Left lung (tissue), 10 donors: ENCODE results near the gene GLS. TPM values are rescaled to one million over a fixed set of nuclear protein-coding genes. Genes with fewer than 3 reads are reported as not detected.

Experiments used
- ATAC-seq: fragments of 200-7000 bp; cut with Tn5 transposase; one replicate; pipeline ENCODE4 v1.9.1; 2020; ENCODE audit warnings: moderate library complexity
- DNase-seq, 4 donors: peaks; one replicate each; pipeline ENCODE4 v3.0.0-alpha.2; 2013 to 2020
- H3K27ac ChIP-seq, 2 donors: fragments of 200-600 bp; sonication (generic) in 1 of 2; one replicate each; pipeline versions ENCODE4 v1.5.0 to v1.8.0; 2020 to 2021
- H3K27me3 ChIP-seq, 2 donors: fragments of 200-600 bp; sonication (generic) in 1 of 2; one replicate each; pipeline versions ENCODE4 v1.5.0 to v1.8.0; 2020 to 2021
- H3K36me3 ChIP-seq, 2 donors: fragments of 200-600 bp; sonication (generic) in 1 of 2; one replicate each; pipeline versions ENCODE4 v1.5.0 to v1.8.0; 2020 to 2021
- H3K4me1 ChIP-seq, 2 donors: fragments of 200-600 bp; one replicate each; pipeline ENCODE4 v1.8.0; 2021
- H3K4me3 ChIP-seq, 2 donors: fragments of 200-600 bp; sonication (generic) in 1 of 2; one replicate each; pipeline versions ENCODE4 v1.5.0 to v1.8.0; 2020 to 2021; ENCODE audit warnings: mild to moderate bottlenecking in 1 of 2
- H3K9me3 ChIP-seq, 2 donors: fragments of 200-600 bp; sonication (generic) in 1 of 2; one replicate each; pipeline versions ENCODE4 v1.5.0 to v1.8.0; 2020 to 2021
- intact Hi-C, 2 donors: fragments of 100-400 bp; cut with DNase I; formaldehyde crosslinking; loops; one replicate each; pipeline versions ENCODE4 v1.11.2 to v1.14.2; 2022
- polyA plus RNA-seq, 6 donors: library from polyadenylated mRNA; unstranded; fragments of 120-200 nt; gene quantifications; one replicate each; pipeline ENCODE4 v1.2.1, GENCODE V29; 2013; ENCODE audit not compliant: insufficient read length in 6 of 6
- total RNA-seq, 2 donors: library from RNA; stranded (reverse); fragmentation: NEBNext Ultra II Directional; extraction: Animal tissue kit (Norgen Biotek cat#: 25700); gene quantifications; one replicate each; pipeline ENCODE4 v1.2.1, GENCODE V29; 2021
- TF ChIP-seq, protein P1 (sequence below), 2 donors: fragments of 200-600 bp; sonication (generic) in 1 of 2; IDR thresholded peaks; one replicate each; pipeline versions ENCODE4 v1.5.0 to v1.8.0; 2021; ENCODE audit warnings: antibody characterized with exemption in 2 of 2
- donor health status: DM: no; HTN: yes; CAD: no.
- donor health status: DM: no; HTN: no; CAD: no.

The GLS gene
- total and polyA plus RNA-seq, 8 donors = 114 to 346 (median 123) TPM

DNA sequence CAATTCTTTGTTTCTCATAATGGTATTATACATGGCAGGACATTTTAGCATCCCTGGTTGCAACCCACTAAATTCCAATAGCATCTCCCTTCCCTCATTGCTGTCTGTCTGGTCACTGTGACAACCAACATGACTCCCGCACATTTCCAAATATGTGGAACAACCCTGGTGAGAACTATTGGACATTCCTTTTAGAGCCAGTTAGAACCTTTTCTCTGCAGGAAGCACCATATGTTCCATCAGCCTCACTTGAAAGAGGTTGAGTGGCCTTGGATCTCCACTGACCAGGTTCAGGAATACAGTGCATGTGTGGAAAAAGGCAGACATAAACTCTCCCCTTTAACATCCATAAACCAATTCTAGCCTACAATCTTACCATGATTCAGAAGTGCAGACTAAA, 25.9 kb upstream of the GLS start:
- H3K36me3 ChIP-seq = no peaks in the 10 kb centered on the region
- H3K4me3 ChIP-seq = no peak overlapping the region
- intact Hi-C loops = no loop called here
- H3K9me3 ChIP-seq = no peaks in the 10 kb centered on the region
- H3K27me3 ChIP-seq = no peaks in the 10 kb centered on the region
- no peak overlapping the region for H3K27ac ChIP-seq
- ATAC-seq = no peak
- H3K4me1 ChIP-seq = peaks cover 0 to 9% of the 10 kb centered on the region in 2 donors
- TF ChIP-seq, protein P1, sequence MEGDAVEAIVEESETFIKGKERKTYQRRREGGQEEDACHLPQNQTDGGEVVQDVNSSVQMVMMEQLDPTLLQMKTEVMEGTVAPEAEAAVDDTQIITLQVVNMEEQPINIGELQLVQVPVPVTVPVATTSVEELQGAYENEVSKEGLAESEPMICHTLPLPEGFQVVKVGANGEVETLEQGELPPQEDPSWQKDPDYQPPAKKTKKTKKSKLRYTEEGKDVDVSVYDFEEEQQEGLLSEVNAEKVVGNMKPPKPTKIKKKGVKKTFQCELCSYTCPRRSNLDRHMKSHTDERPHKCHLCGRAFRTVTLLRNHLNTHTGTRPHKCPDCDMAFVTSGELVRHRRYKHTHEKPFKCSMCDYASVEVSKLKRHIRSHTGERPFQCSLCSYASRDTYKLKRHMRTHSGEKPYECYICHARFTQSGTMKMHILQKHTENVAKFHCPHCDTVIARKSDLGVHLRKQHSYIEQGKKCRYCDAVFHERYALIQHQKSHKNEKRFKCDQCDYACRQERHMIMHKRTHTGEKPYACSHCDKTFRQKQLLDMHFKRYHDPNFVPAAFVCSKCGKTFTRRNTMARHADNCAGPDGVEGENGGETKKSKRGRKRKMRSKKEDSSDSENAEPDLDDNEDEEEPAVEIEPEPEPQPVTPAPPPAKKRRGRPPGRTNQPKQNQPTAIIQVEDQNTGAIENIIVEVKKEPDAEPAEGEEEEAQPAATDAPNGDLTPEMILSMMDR (IDR thresholded peaks at IDR 0.05) = no peak
- DNase-seq = no peak

DNA sequence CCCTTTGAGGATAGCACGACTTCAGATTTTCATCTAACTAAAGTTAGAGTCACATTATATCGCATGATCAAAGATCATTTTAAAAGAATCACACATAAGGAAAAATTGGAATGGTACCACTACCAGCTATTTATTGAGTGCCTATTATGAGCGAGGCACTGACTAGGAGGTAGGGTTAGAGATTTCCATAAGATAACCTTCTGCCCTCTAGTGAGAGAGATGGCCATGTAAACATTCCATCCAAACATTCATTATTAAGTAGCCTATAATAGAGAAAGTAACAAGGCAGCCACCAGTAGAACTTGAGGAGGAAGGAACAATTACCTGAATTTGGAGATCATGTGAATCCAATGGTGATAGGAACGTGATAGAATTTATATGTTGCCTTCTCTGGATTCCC, 25.4 kb upstream of the GLS start:
- TF ChIP-seq, protein P1 (IDR thresholded peaks at IDR 0.05) = no peak
- Histone ChIP-seq H3K27ac (no peak overlapping the region), H3K36me3 (no peaks in the 10 kb centered on the region), H3K9me3 (no peaks in the 10 kb centered on the region), H3K4me3 (no peak overlapping the region), H3K4me1 (peaks cover 2 to 14% of the 10 kb centered on the region in 2 donors), H3K27me3 (no peaks in the 10 kb centered on the region)
- no peak for DNase-seq
- intact Hi-C loops = no loop called here
- ATAC-seq = no peak

DNA sequence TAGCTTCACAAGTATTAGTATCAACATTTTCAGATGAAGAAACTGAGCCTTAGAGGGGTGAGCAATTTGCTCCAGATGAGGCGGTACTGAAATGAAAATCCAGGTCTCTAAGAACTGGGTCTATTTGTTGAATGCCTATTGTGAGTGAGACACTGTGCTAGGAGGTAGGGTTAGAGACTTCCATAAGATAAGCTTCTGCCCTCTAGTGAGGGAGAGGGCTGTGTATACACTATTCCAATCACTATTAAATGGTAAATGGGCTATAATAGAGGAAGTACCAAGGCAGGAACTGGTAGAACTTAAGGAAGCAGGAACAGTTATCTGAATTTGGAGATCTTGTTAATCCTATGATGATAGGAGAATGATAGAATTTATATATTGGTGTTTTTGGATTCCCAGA, 23.6 kb upstream of the GLS start:
- intact Hi-C loops = no loop called here
- H3K4me3 ChIP-seq = no peak overlapping the region
- DNase-seq (no peak), ATAC-seq (no peak)
- H3K27ac ChIP-seq = no peak overlapping the region
- peaks cover 13 to 14% of the 10 kb centered on the region in 2 donors for H3K4me1 ChIP-seq
- no peaks in the 10 kb centered on the region for H3K9me3 ChIP-seq
- H3K36me3 ChIP-seq = no peaks in the 10 kb centered on the region
- H3K27me3 ChIP-seq = no peaks in the 10 kb centered on the region
- TF ChIP-seq, protein P1 (IDR thresholded peaks at IDR 0.05) = no peak

DNA sequence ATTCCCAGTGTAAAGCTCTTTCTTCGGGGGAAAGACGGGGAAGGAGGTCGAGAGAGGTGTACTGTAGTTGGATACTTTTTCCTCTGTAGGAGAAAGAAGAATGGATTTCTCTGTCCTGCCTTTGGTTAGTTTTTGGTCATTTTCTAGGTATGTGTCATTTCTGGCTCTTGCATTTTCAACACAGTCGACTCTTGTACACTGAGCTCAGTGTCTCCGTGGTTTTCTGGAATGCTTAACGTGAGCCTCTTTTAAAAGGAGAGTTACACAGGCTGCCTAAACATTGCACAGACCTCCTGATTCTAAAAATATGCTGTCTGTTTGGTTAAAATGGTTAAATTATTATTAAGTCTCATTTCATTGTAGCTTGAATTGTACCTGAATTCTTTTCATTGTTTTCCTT, 21.8 kb upstream of the GLS start:
- no peak for DNase-seq
- Histone ChIP-seq H3K4me3 (no peak overlapping the region), H3K9me3 (no peaks in the 10 kb centered on the region), H3K27ac (no peak overlapping the region), H3K27me3 (no peaks in the 10 kb centered on the region), H3K4me1 (peaks cover 14 to 16% of the 10 kb centered on the region in 2 donors), H3K36me3 (no peaks in the 10 kb centered on the region)
- TF ChIP-seq, protein P1 (IDR thresholded peaks at IDR 0.05) = no peak
- intact Hi-C loops = no loop called here
- ATAC-seq = peak; percentile 64

DNA sequence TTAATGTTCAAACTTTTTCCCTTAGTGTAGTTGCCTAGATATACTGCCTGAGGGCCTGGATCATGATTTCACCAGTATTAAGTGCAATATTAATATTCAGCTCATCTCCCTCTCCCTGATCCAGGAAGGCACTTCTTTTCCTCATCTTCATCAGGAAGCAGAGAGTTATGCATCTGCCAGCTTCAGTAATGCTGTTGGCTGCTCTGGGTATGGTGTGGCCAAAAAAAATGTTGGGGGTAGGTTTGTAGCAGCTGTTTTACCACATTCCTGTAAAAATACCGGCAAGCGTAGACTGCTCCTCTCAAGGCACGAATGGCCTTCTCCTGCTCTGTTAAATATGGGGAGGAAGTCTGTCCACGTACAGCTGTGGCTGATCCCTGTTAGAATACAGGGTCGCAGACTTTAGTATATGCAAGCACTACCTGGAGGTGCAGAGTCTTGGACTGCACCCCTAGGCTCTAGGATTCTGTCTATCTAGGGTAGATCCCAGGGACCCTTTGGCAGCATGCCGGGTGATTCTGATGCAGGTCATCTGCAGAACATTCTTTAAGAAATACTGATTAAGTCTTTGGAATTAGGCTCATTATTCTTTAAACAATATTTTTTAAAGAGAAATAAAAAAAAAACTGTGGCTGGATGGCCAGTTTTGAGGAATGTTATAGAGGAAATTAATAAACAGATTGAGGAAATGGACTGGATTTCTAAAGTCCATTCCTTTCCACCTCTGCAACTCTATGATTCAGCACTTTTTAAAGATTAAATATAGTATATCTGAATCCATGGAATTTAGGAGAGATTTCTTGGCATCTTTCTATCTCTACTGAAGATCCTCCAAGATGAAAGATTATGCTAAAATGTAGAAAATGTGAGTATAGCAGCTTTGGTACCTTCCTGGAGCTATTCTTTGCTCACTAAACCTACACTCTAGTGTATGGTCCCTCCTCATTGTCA, 21.0 kb upstream of the GLS start:
- no peaks in the 10 kb centered on the region for H3K27me3 ChIP-seq
- no peak for DNase-seq
- intact Hi-C loops = no loop called here
- no peak overlapping the region for H3K27ac ChIP-seq
- no peaks in the 10 kb centered on the region for H3K9me3 ChIP-seq
- H3K4me3 ChIP-seq = no peak overlapping the region
- no peak for ATAC-seq
- TF ChIP-seq, protein P1 (IDR thresholded peaks at IDR 0.05) = no peak
- H3K4me1 ChIP-seq = peaks cover 14 to 23% of the 10 kb centered on the region in 2 donors
- H3K36me3 ChIP-seq = no peaks in the 10 kb centered on the region
